Small intestine (tissue), 7 donors: ENCODE results near the gene EML4. TPM values are rescaled to one million over a fixed set of nuclear protein-coding genes. Genes with fewer than 3 reads are reported as not detected.

Source experiments
- DNase-seq, 2 donors: peaks; one replicate each; pipeline versions ENCODE4 v3.0.0 to v3.0.0-alpha.2; 2013
- FAIRE-seq: peaks from 2 replicates; lab custom pipeline; 2012; peaks lifted over from hg19 to GRCh38; lab: Jason Lieb, UNC
- H3K27ac ChIP-seq, 3 donors: one replicate each; pipeline ENCODE4 v1.5.1; 2013; ENCODE audit warnings: low read length in 2 of 3, mild to moderate bottlenecking in 2 of 3, control low read depth in 1 of 3, inconsistent platforms in 1 of 3, low read depth in 1 of 3, moderate library complexity in 1 of 3
- H3K27me3 ChIP-seq, 3 donors: one replicate each; pipeline ENCODE4 v1.6.1; 2013; ENCODE audit warnings: low read length in 3 of 3, inconsistent platforms in 1 of 3; ENCODE audit not compliant: control insufficient read depth in 3 of 3, insufficient read depth in 3 of 3
- H3K36me3 ChIP-seq, 3 donors: one replicate each; pipeline ENCODE4 v1.6.1; 2013; ENCODE audit warnings: low read length in 3 of 3, inconsistent platforms in 1 of 3, low read depth in 1 of 3, mild to moderate bottlenecking in 1 of 3, moderate library complexity in 1 of 3; ENCODE audit not compliant: control insufficient read depth in 3 of 3, insufficient read depth in 2 of 3
- H3K4me1 ChIP-seq, 3 donors: one replicate each; pipeline ENCODE4 v1.6.1; 2013; ENCODE audit warnings: low read length in 2 of 3, inconsistent platforms in 1 of 3, low read depth in 1 of 3, mild to moderate bottlenecking in 1 of 3, moderate library complexity in 1 of 3; ENCODE audit not compliant: control insufficient read depth in 3 of 3, insufficient read depth in 2 of 3
- H3K4me3 ChIP-seq, 3 donors: one replicate each; pipeline ENCODE4 v1.5.1; 2013; ENCODE audit warnings: low read length in 3 of 3, control low read depth in 1 of 3, inconsistent platforms in 1 of 3, low read depth in 1 of 3, mild to moderate bottlenecking in 1 of 3, moderate library complexity in 1 of 3
- H3K9me3 ChIP-seq, 2 donors: one replicate each; pipeline ENCODE4 v1.6.1; 2013; ENCODE audit warnings: low read depth in 1 of 2, low read length in 1 of 2; ENCODE audit not compliant: control insufficient read depth in 2 of 2, insufficient read depth in 1 of 2
- WGBS, 3 donors: extraction: QIAGEN DNeasy Blood & Tissue Kit; methylation state at CpG; one replicate each; pipeline ENCODE4 v1.1.7; 2013; 5-methylcytosine and 5-hydroxymethylcytosine counted together
- polyA plus RNA-seq, 4 donors: library from polyadenylated mRNA; stranded (reverse) in 3 of 4; unstranded in 1 of 4; fragments of 200-250 nt in 3 of 4; fragments of 120-200 nt in 1 of 4; gene quantifications; one replicate each; pipeline versions ENCODE4 v1.2.1 to v1.2.3, GENCODE V29; 2013
- donor health status: healthy with polysubstance abuse.
- donor health status: control.
- donor health status: control.
- donor health status: Bipolar disorder and iron deficiency.
- donor health status: healthy.

EML4 gene
- polyA plus RNA-seq, 4 donors = 30.0 to 132 (median 33.3) TPM

DNA sequence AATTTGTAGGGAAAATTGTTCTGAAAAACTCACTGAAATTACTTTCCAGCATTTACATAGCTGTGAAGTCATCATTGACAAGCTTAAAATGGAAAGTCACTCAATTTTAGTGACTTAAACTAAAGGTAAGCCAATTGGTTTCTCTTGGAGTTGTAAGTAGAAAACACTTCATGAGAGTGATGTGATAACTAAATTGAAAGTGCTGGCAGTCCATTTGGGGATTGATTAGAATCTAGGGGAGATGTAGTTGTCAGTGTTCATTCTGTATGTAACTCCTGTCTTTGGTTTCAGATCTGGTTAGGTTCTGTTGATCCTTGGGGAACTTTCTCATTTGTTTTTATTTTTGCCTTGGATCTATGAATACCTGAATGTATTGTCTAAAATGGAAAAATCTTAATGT is 138.0 kb downstream of the EML4 start:
- no peak overlapping the region for H3K4me3 ChIP-seq
- no peak for FAIRE-seq

DNA sequence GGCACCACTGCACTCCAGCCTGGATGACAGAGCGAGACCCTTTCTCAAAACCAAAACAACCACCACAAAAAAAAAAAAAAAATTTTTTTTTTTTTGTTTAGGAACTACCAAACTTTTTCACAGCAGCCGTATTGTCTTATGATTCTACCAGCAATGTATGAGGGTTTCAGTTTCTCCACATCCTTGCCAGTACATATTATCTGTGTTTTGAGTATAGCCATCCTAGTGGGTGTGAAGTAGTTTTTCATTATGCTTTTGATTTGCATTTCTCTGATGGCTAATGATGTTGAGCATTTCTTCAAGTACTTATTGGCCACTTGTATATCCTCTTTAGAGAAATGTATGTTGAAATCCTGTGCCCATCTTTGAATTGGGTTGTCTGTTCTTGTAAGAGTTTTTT is 140.2 kb downstream of the EML4 start:
- FAIRE-seq = no peak
- Histone ChIP-seq H3K27ac (no peak overlapping the region), H3K4me1 (no peaks in the 10 kb centered on the region), H3K27me3 (no peaks in the 10 kb centered on the region), H3K9me3 (no peaks in the 10 kb centered on the region), H3K36me3 (peaks cover 0 to 46% (median 3%) of the 10 kb centered on the region in 3 donors), H3K4me3 (no peak overlapping the region)
- DNase-seq = no peak
- 88 to 96% (median 95%) methylated on average over 2 of the region's 2 CpGs for WGBS, 3 donors

More for the DNA sequence above, 138.0 kb downstream of the EML4 start:
- Histone ChIP-seq H3K9me3 (no peaks in the 10 kb centered on the region), H3K27ac (no peak overlapping the region), H3K27me3 (no peaks in the 10 kb centered on the region), H3K36me3 (peaks cover 3 to 47% (median 10%) of the 10 kb centered on the region in 3 donors), H3K4me1 (no peaks in the 10 kb centered on the region)
- DNase-seq = no peak

DNA sequence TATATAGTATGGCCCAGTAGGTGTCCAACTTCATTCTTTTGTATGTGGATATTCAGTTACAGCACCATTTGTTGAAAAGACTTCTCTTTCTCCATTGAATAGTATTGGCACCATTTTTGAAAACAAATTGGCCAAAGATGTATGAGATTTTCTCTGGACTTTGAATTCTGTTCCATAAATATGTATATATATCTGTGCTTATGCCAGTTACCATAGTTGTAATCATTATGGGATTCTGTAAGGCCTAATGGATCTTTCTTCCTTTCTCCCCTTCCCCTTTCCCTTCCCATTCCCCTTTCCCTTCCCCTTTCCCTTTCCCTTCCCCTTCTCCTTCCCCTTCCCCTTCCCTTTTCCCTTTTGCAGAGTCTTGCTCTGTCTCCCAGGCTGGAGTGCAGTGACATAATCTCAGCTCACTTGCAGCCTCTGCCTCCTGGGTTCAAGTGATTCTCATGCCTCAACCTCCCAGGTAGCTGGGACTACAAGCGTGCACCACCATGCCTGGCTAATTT is 140.9 kb downstream of the EML4 start:
- Histone ChIP-seq H3K27me3 (no peaks in the 10 kb centered on the region), H3K4me1 (no peaks in the 10 kb centered on the region), H3K27ac (no peak overlapping the region), H3K9me3 (no peaks in the 10 kb centered on the region), H3K4me3 (no peak overlapping the region), H3K36me3 (peaks cover 0 to 40% (median 2%) of the 10 kb centered on the region in 3 donors)
- DNase-seq (no peak), FAIRE-seq (no peak)
- 96 to 100% (median 100%) methylated on average over 1 of the region's 1 CpG for WGBS, 3 donors

DNA sequence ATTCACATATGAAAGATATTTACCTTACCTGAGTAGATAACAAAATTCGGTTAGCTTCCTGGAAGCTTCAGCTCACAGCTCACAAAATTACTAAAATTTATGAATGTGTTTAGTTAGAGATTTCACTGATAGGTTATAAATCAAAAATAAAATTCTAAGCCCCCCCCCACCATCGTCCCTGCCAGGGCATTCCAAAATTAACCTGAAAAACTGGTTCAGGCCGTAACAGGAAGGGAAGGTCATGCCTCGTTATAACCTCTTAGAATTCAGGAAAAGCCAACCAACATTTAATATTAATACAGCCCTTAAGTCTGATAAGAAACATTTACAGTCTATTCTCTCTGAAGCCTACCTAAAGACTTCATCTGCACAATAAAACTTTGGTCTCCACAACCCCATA is 143.0 kb downstream of the EML4 start:
- Histone ChIP-seq H3K9me3 (no peaks in the 10 kb centered on the region), H3K4me1 (no peaks in the 10 kb centered on the region), H3K36me3 (peaks cover 0 to 41% (median 7%) of the 10 kb centered on the region in 3 donors), H3K27ac (no peak overlapping the region), H3K4me3 (no peak overlapping the region), H3K27me3 (no peaks in the 10 kb centered on the region)
- DNase-seq (no peak), FAIRE-seq (no peak)
- 20 to 57% (median 42%) methylated on average over 4 of the region's 4 CpGs for WGBS, 3 donors

DNA sequence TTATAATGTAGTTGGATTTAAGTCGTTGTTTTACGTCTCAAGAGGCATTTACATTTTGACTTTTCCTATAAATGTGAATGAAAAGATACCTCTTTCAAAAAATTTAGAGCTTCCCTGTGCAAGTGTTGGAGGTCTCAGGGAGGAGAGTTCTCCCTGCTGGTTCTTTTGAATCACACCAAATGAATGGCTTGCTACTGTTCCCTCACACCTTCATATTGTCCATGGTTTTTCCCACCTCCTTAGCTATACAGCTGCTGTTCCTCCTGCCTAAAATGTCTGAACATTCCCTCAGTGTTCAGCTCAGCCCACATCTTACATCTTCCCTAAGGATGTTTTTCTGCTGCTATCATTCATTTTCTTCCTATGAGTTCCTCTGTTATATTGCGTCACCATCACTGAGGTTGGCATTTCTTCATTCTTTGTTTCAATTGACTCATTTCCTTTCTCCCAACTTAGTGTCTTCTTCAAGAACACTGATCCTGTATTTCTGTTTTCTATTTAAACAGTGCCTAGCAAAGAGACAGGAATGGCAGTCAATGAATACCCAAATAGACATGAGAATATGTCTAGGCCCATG is 145.8 kb downstream of the EML4 start:
- no peak overlapping the region for H3K4me3 ChIP-seq
- DNase-seq (no peak), FAIRE-seq (no peak)
- H3K9me3 ChIP-seq = no peaks in the 10 kb centered on the region
- H3K27ac ChIP-seq = no peak overlapping the region
- peaks cover 4 to 34% (median 7%) of the 10 kb centered on the region in 3 donors for H3K36me3 ChIP-seq
- H3K27me3 ChIP-seq = no peaks in the 10 kb centered on the region
- 93 to 98% (median 97%) methylated on average over 3 of the region's 3 CpGs for WGBS, 3 donors
- no peaks in the 10 kb centered on the region for H3K4me1 ChIP-seq

DNA sequence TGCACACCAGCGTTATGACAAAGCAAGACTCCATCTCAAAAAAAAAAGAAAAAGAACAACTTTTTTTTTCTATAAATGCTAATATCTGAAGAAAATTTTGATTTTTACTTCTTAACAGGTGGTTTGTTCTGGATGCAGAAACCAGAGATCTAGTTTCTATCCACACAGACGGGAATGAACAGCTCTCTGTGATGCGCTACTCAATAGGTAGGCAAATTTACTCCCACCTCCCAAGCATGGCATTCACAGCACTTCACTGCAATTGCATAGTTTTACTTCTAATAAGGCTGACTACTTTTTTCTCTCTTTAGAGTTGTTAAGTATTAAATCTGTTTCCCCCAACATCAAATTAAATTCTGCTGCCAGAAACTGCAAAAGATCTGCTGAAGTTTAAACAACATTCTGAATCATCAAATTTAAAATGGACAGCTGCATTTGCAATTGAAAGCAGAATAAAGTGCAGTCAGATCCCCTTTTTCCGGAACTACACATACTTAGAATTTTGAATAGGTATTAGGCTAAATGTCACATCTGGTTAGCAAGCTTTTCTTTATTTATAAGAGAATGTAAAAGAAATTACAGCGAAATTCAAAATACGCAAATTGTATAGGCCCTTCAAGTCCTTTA is 146.8 kb downstream of the EML4 start:
- no peaks in the 10 kb centered on the region for H3K4me1 ChIP-seq
- H3K4me3 ChIP-seq = no peak overlapping the region
- H3K27ac ChIP-seq = no peak overlapping the region
- FAIRE-seq (no peak), DNase-seq (no peak)
- WGBS, 3 donors = 95 to 97% (median 96%) methylated on average over 6 of the region's 6 CpGs
- H3K27me3 ChIP-seq = no peaks in the 10 kb centered on the region
- no peaks in the 10 kb centered on the region for H3K9me3 ChIP-seq
- H3K36me3 ChIP-seq = peaks cover 4 to 32% (median 7%) of the 10 kb centered on the region in 3 donors

DNA sequence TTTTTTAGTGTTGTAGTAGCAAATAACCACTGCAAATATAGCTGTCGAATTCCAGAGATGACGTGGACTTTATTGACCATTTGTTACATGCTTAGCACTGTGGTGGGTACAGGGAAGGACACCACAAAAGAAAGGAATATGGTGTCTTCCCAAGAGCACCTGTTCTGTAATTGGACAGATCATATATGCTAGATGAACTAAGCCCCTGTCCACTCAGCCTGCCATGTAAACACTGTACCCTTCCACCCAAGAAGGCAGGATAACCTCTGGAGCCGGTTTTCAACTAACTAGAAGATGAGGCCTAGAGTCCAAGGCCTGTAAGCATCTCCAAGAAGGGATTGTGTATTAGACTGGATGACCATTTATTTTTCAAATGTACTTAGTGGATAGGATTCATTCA is 147.8 kb downstream of the EML4 start:
- H3K4me1 ChIP-seq = peaks cover 0 to 3% (median 0%) of the 10 kb centered on the region in 3 donors
- no peak for DNase-seq
- H3K36me3 ChIP-seq = peaks cover 4 to 32% (median 7%) of the 10 kb centered on the region in 3 donors
- H3K9me3 ChIP-seq = no peaks in the 10 kb centered on the region
- 66 to 95% (median 75%) methylated on average over 3 of the region's 3 CpGs for WGBS, 3 donors
- no peak for FAIRE-seq
- H3K4me3 ChIP-seq = no peak overlapping the region
- H3K27me3 ChIP-seq = no peaks in the 10 kb centered on the region
- H3K27ac ChIP-seq = no peak overlapping the region

DNA sequence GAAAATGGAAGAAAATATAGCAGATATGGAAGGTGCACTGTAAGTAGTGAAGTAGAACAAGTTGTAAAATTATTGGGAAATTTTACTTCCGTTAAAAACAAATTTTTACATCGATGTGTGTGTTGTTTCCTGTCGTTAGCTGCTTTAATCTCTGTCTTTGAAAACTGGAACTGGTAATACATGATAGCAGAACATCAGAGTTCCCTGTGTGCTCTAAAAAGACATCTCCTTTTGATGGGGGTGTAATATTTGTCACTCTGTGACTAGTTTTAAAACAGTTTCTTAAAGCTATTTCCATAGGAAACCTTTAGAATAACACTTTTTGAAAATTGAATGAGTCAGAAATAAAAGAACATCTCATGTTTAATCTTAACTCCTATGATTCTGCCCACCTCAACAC is 148.3 kb downstream of the EML4 start:
- WGBS, 3 donors = 91 to 95% (median 93%) methylated on average over 3 of the region's 3 CpGs
- Histone ChIP-seq H3K27ac (no peak overlapping the region), H3K4me3 (no peak overlapping the region), H3K4me1 (peaks cover 0 to 3% (median 0%) of the 10 kb centered on the region in 3 donors), H3K9me3 (no peaks in the 10 kb centered on the region), H3K27me3 (no peaks in the 10 kb centered on the region), H3K36me3 (peaks cover 4 to 32% (median 7%) of the 10 kb centered on the region in 3 donors)
- FAIRE-seq = no peak
- DNase-seq = no peak
